Liver (tissue), 3 donors: Measurements from ENCODE around the gene STXBP1.
"Not testable (repeated sequence)": the region's sequence is repeated elsewhere in the genome, so short reads cannot be mapped to it uniquely, and the experiment has no call there.

Source experiments
- HNF4A ChIP-seq, 2 donors: conservative IDR thresholded peaks; 2 replicates each; pipeline ENCODE4 v1.6.1; 2016; ENCODE audit warnings: antibody characterized with exemption in 2 of 2, mild to moderate bottlenecking in 2 of 2
- JUND ChIP-seq, 2 donors: IDR thresholded peaks; 2 replicates each; pipeline ENCODE4 v1.6.1; 2016; ENCODE audit warnings: antibody characterized with exemption in 2 of 2
- RAD21 ChIP-seq, 2 donors: IDR thresholded peaks; 2 replicates each; pipeline ENCODE4 v1.6.1; 2016; ENCODE audit warnings: antibody characterized with exemption in 2 of 2, mild to moderate bottlenecking in 2 of 2
- REST ChIP-seq: IDR thresholded peaks from 2 replicates; pipeline ENCODE4 v1.6.1; 2016; ENCODE audit warnings: antibody characterized with exemption, mild to moderate bottlenecking
- SP1 ChIP-seq: IDR thresholded peaks from 2 replicates; pipeline ENCODE4 v1.6.1; 2018; ENCODE audit warnings: antibody characterized with exemption, mild to moderate bottlenecking
- TAF1 ChIP-seq: conservative IDR thresholded peaks from 2 replicates; pipeline ENCODE4 v1.6.1; 2016; ENCODE audit warnings: antibody characterized with exemption, mild to moderate bottlenecking
- YY1 ChIP-seq: IDR thresholded peaks from 2 replicates; pipeline ENCODE4 v1.6.1; 2016; ENCODE audit warnings: antibody characterized with exemption, mild to moderate bottlenecking
- TF ChIP-seq, protein P1 (sequence below): fragments of 150-350 bp; IDR thresholded peaks from 2 replicates; pipeline ENCODE4 v1.5.1; 2017; ENCODE audit warnings: improper control_type of control experiment, low read depth, low read length; ENCODE audit not compliant: missing input control
- TF ChIP-seq, protein P2 (sequence below): IDR thresholded peaks from 2 replicates; pipeline ENCODE4 v1.6.1; 2016; ENCODE audit warnings: antibody characterized with exemption
- donor health status: healthy.
- donor health status: healthy.

- TF ChIP-seq, protein P1, sequence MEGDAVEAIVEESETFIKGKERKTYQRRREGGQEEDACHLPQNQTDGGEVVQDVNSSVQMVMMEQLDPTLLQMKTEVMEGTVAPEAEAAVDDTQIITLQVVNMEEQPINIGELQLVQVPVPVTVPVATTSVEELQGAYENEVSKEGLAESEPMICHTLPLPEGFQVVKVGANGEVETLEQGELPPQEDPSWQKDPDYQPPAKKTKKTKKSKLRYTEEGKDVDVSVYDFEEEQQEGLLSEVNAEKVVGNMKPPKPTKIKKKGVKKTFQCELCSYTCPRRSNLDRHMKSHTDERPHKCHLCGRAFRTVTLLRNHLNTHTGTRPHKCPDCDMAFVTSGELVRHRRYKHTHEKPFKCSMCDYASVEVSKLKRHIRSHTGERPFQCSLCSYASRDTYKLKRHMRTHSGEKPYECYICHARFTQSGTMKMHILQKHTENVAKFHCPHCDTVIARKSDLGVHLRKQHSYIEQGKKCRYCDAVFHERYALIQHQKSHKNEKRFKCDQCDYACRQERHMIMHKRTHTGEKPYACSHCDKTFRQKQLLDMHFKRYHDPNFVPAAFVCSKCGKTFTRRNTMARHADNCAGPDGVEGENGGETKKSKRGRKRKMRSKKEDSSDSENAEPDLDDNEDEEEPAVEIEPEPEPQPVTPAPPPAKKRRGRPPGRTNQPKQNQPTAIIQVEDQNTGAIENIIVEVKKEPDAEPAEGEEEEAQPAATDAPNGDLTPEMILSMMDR = not testable (repeated sequence)
- not testable (repeated sequence) for TF ChIP-seq JUND (IDR thresholded peaks at IDR 0.05); TAF1; SP1; YY1; REST; RAD21 (IDR thresholded peaks at IDR 0.05); HNF4A (conservative IDR thresholded peaks at IDR 0.05)
- TF ChIP-seq, protein P2, sequence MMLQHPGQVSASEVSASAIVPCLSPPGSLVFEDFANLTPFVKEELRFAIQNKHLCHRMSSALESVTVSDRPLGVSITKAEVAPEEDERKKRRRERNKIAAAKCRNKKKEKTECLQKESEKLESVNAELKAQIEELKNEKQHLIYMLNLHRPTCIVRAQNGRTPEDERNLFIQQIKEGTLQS = not testable (repeated sequence)
Observed at GRCh38 chr9:127577194-127577593, 34.9 kb upstream of the STXBP1 start.
